RWPE2 (cell line): Measurements from ENCODE around the gene FOXB1.
A peak's percentile ranks its signal among the peaks of the same experiment; 100 is the strongest.

Experiments
- ATAC-seq: fragments of 200-7000 bp; cut with Tn5 transposase; 3 replicates; pipeline ENCODE4 v1.9.1; 2021; ENCODE audit warnings: low read depth
- DNase-seq: peaks from one replicate; pipeline ENCODE4 v3.0.0-alpha.2; 2020; ENCODE audit warnings: low spot score
- H3K27ac ChIP-seq: fragments of 450-650 bp; 2 replicates; pipeline ENCODE4 v1.5.1; 2017; ENCODE audit warnings: mild to moderate bottlenecking; ENCODE audit not compliant: poor library complexity, severe bottlenecking
- H3K27me3 ChIP-seq: fragments of 250-450 bp; sonication (Bioruptor Pico); 2 replicates; pipeline ENCODE4 v1.5.1; 2021; ENCODE audit warnings: mild to moderate bottlenecking, moderate library complexity; ENCODE audit not compliant: insufficient read depth, poor library complexity, severe bottlenecking
- H3K36me3 ChIP-seq: fragments of 250-450 bp; sonication (Bioruptor Pico); 2 replicates; pipeline ENCODE4 v1.5.1; 2020; ENCODE audit warnings: low read depth, mild to moderate bottlenecking, moderate library complexity
- H3K4me1 ChIP-seq: fragments of 250-450 bp; sonication (Bioruptor Pico); 2 replicates; pipeline ENCODE4 v1.5.1; 2021; ENCODE audit warnings: mild to moderate bottlenecking, moderate library complexity; ENCODE audit not compliant: insufficient read depth, poor library complexity, severe bottlenecking
- H3K4me3 ChIP-seq: fragments of 250-450 bp; sonication (Bioruptor Pico); 2 replicates; pipeline ENCODE4 v1.5.1; 2021; ENCODE audit warnings: mild to moderate bottlenecking, moderate library complexity; ENCODE audit not compliant: severe bottlenecking
- H3K9me3 ChIP-seq: fragments of 250-450 bp; sonication (Bioruptor Pico); 2 replicates; pipeline ENCODE4 v1.5.1; 2021; ENCODE audit warnings: mild to moderate bottlenecking, moderate library complexity; ENCODE audit not compliant: severe bottlenecking
- CTCF ChIP-seq: fragments of 450-650 bp; IDR thresholded peaks from one replicate; pipeline ENCODE4 v1.5.1; 2017; ENCODE audit warnings: mild to moderate bottlenecking, moderate library complexity; ENCODE audit not compliant: poor library complexity, severe bottlenecking

The FOXB1 gene

GRCh38 chr15:59991834-59992233 lies 12.3 kb upstream of the FOXB1 start:
- H3K27me3 ChIP-seq: peaks cover 79% of the 10 kb centered on the region
- no peak for DNase-seq
- H3K27ac ChIP-seq: no peak overlapping the region
- H3K4me3 ChIP-seq: no peak overlapping the region
- no peaks in the 10 kb centered on the region for H3K9me3 ChIP-seq
- no peaks in the 10 kb centered on the region for H3K4me1 ChIP-seq
- no peak for TF ChIP-seq CTCF
- no peaks in the 10 kb centered on the region for H3K36me3 ChIP-seq
- no peak for ATAC-seq

GRCh38 chr15:59993041-59993750 lies 10.9 kb upstream of the FOXB1 start:
- DNase-seq (no peak), ATAC-seq (no peak)
- no peaks in the 10 kb centered on the region for H3K9me3 ChIP-seq
- H3K4me3 ChIP-seq: no peak overlapping the region
- H3K27ac ChIP-seq: no peak overlapping the region
- H3K36me3 ChIP-seq: no peaks in the 10 kb centered on the region
- H3K27me3 ChIP-seq: peaks cover 92% of the 10 kb centered on the region
- TF ChIP-seq CTCF: no peak
- no peaks in the 10 kb centered on the region for H3K4me1 ChIP-seq

GRCh38 chr15:59993950-59994401 lies 10.1 kb upstream of the FOXB1 start:
- Histone ChIP-seq H3K27me3 (peaks cover 96% of the 10 kb centered on the region), H3K4me3 (no peak overlapping the region), H3K9me3 (no peaks in the 10 kb centered on the region), H3K36me3 (no peaks in the 10 kb centered on the region), H3K4me1 (no peaks in the 10 kb centered on the region), H3K27ac (no peak overlapping the region)
- DNase-seq: no peak
- no peak for ATAC-seq
- peak; percentile 19 for TF ChIP-seq CTCF

GRCh38 chr15:59994526-59994887 lies 9.6 kb upstream of the FOXB1 start:
- no peak overlapping the region for H3K4me3 ChIP-seq
- H3K27me3 ChIP-seq: peaks cover 98% of the 10 kb centered on the region
- H3K4me1 ChIP-seq: no peaks in the 10 kb centered on the region
- no peak for TF ChIP-seq CTCF
- no peaks in the 10 kb centered on the region for H3K36me3 ChIP-seq
- ATAC-seq: no peak
- DNase-seq: no peak
- H3K27ac ChIP-seq: no peak overlapping the region
- H3K9me3 ChIP-seq: no peaks in the 10 kb centered on the region

GRCh38 chr15:59994888-59995557 lies 9.1 kb upstream of the FOXB1 start:
- ATAC-seq (peak; percentile 43), DNase-seq (no peak)
- H3K27me3 ChIP-seq: peaks cover 99% of the 10 kb centered on the region
- no peaks in the 10 kb centered on the region for H3K4me1 ChIP-seq
- no peak for TF ChIP-seq CTCF
- no peak overlapping the region for H3K4me3 ChIP-seq
- H3K36me3 ChIP-seq: no peaks in the 10 kb centered on the region
- H3K27ac ChIP-seq: no peak overlapping the region
- H3K9me3 ChIP-seq: no peaks in the 10 kb centered on the region
